NCI-H2107 (cell line): Measurements from ENCODE around the gene ARMC2.
"Not testable (repeated sequence)": the region's sequence is repeated elsewhere in the genome, so short reads cannot be mapped to it uniquely, and the experiment has no call there.

ENCODE experiments used
- DNase-seq: peaks from one replicate; lab custom pipeline; 2025; lab: John Stamatoyannopoulos, UW

The ARMC2 gene

GRCh38 chr6:108952776-108953486 is 104.7 kb downstream of the ARMC2 start:
- DNase-seq, result no peak

GRCh38 chr6:108953681-108954080 is 105.5 kb downstream of the ARMC2 start:
- DNase-seq, result no peak

GRCh38 chr6:108955329-108955949 is 107.2 kb downstream of the ARMC2 start:
- no peak for DNase-seq

GRCh38 chr6:108957221-108957620 is 109.0 kb downstream of the ARMC2 start:
- no peak for DNase-seq

GRCh38 chr6:108958900-108959770 is 110.9 kb downstream of the ARMC2 start:
- DNase-seq, result no peak

GRCh38 chr6:108959972-108960582 is 111.9 kb downstream of the ARMC2 start:
- no peak for DNase-seq

- no peak for DNase-seq
Observed at GRCh38 chr6:108960601-108961000, 112.4 kb downstream of the ARMC2 start.

GRCh38 chr6:108961077-108961476 is 112.9 kb downstream of the ARMC2 start:
- DNase-seq, result no peak

GRCh38 chr6:108961985-108962384 is 113.8 kb downstream of the ARMC2 start:
- no peak for DNase-seq

GRCh38 chr6:108966251-108966650 is 118.0 kb downstream of the ARMC2 start:
- no peak for DNase-seq

GRCh38 chr6:108966855-108967755 is 118.9 kb downstream of the ARMC2 start:
- DNase-seq, result peak; percentile 38

GRCh38 chr6:108968325-108969316 is 120.4 kb downstream of the ARMC2 start:
- DNase-seq, result no peak

- no peak for DNase-seq
Observed at GRCh38 chr6:108969776-108970175, 121.6 kb downstream of the ARMC2 start.

GRCh38 chr6:108974201-108974600 is 126.0 kb downstream of the ARMC2 start:
- DNase-seq, result no peak

- DNase-seq, result not testable (repeated sequence)
Observed at GRCh38 chr6:108978638-108979037, 130.4 kb downstream of the ARMC2 start.

GRCh38 chr6:108982154-108983113 is 134.2 kb downstream of the ARMC2 start:
- no peak for DNase-seq

GRCh38 chr6:108983151-108983550 is 134.9 kb downstream of the ARMC2 start:
- DNase-seq, result no peak

- no peak for DNase-seq
Observed at GRCh38 chr6:108985301-108985700, 137.1 kb downstream of the ARMC2 start.

GRCh38 chr6:108987156-108987555 is 138.9 kb downstream of the ARMC2 start:
- DNase-seq, result no peak
